HepG2 (cell line): ENCODE results near the gene SLIRP. TPM values are rescaled to one million over a fixed set of nuclear protein-coding genes. Genes with fewer than 3 reads are reported as not detected.
A peak's percentile ranks its signal among the peaks of the same experiment; 100 is the strongest.

Experiments used
- ASH2L ChIP-seq: fragments of 300-600, 200-600 bp; sonication (generic); IDR thresholded peaks from 2 replicates; pipeline ENCODE4 v1.7.0; 2017; ENCODE audit warnings: low read depth, mild to moderate bottlenecking, moderate library complexity, mixed read lengths, low read length; ENCODE audit not compliant: insufficient read length
- HES4 ChIP-seq: sonication (generic); formaldehyde crosslinking; IDR thresholded peaks from 2 replicates; pipeline ENCODE4 v1.9.0; 2021; ENCODE audit warnings: mild to moderate bottlenecking, missing genetic modification reagents, borderline replicate concordance
- HNF4G ChIP-seq, 2 experiments: sonication (generic) in 1 of 2; formaldehyde crosslinking in 1 of 2; IDR thresholded peaks; 2 replicates each; pipeline versions ENCODE4 v1.4.0 to v1.6.1; 2011 to 2020; ENCODE audit warnings: borderline replicate concordance in 2 of 2, low read depth in 2 of 2, mild to moderate bottlenecking in 2 of 2, low read length in 1 of 2, missing genetic modification reagents in 1 of 2, moderate library complexity in 1 of 2
- IRF2 ChIP-seq: IDR thresholded peaks from 2 replicates; pipeline ENCODE4 v1.6.1; 2018; ENCODE audit warnings: missing genetic modification reagents, missing compliant biosample characterization
- KLF13 ChIP-seq: sonication (generic); formaldehyde crosslinking; IDR thresholded peaks from 2 replicates; pipeline ENCODE4 v1.4.0; 2020; ENCODE audit warnings: mild to moderate bottlenecking, missing genetic modification reagents
- SETDB1 ChIP-seq: sonication (generic); formaldehyde crosslinking; IDR thresholded peaks from 2 replicates; pipeline ENCODE4 v1.5.1; 2020; ENCODE audit warnings: missing genetic modification reagents, mild to moderate bottlenecking, borderline replicate concordance
- SYNCRIP ChIP-seq: fragments of 200-400 bp; formaldehyde crosslinking; IDR thresholded peaks from 2 replicates; pipeline ENCODE4 v1.6.1; 2018; ENCODE audit warnings: mild to moderate bottlenecking, low read depth, low read length; ENCODE audit not compliant: insufficient read depth
- ZFP62 ChIP-seq: sonication (generic); formaldehyde crosslinking; IDR thresholded peaks from 2 replicates; pipeline ENCODE4 v1.4.0; 2020; ENCODE audit warnings: missing genetic modification reagents
- polyA plus RNA-seq, 8 experiments: library from polyadenylated mRNA; depleted of rRNA in 3 of 8; stranded (reverse) in 7 of 8; unstranded in 1 of 8; fragments of >200 nt; fragmentation: Illumina TruSeq in 4 of 8; extraction: Trizol in 4 of 8; gene quantifications; 2 replicates each; pipeline versions ENCODE4 v1.2.1 to v1.2.3, GENCODE V29; 2011 to 2016; ENCODE audit warnings: low read depth in 4 of 8, missing spikeins in 1 of 8, mixed read lengths in 1 of 8; ENCODE audit not compliant: insufficient read depth in 1 of 8
- total RNA-seq, 5 experiments: library from RNA; depleted of rRNA; stranded (reverse); fragments of >200 nt; fragmentation: Illumina TruSeq; extraction: Trizol; gene quantifications; 2 replicates each; pipeline ENCODE4 v1.2.3, GENCODE V29; 2016; ENCODE audit warnings: low read depth in 1 of 5
- TF ChIP-seq, protein P1 (sequence below): sonication (generic); formaldehyde crosslinking; IDR thresholded peaks from 2 replicates; pipeline ENCODE4 v1.9.0; 2021; ENCODE audit warnings: missing genetic modification reagents, mild to moderate bottlenecking, borderline replicate concordance
- TF ChIP-seq, protein P2 (sequence below), 2 experiments: fragments of 450-650 bp in 1 of 2; sonication (generic) in 1 of 2; formaldehyde crosslinking in 1 of 2; IDR thresholded peaks; 2 replicates each; pipeline versions ENCODE4 v1.6.1 to v1.8.0; 2016 to 2022; ENCODE audit warnings: antibody characterized with exemption in 1 of 2, mild to moderate bottlenecking in 1 of 2, missing genetic modification reagents in 1 of 2
- TF ChIP-seq, protein P3 (sequence below): sonication (generic); formaldehyde crosslinking; IDR thresholded peaks from 2 replicates; pipeline ENCODE4 v1.4.0; 2020; ENCODE audit warnings: missing genetic modification reagents; ENCODE audit errors: not compliant biosample characterization
- TF ChIP-seq, protein P4 (sequence below): sonication (generic); formaldehyde crosslinking; IDR thresholded peaks from 2 replicates; pipeline ENCODE4 v1.4.0; 2020; ENCODE audit warnings: missing genetic modification reagents
- TF ChIP-seq, protein P5 (sequence below): sonication (generic); formaldehyde crosslinking; IDR thresholded peaks from 2 replicates; pipeline ENCODE4 v1.8.0; 2022; ENCODE audit warnings: missing genetic modification reagents, mild to moderate bottlenecking, moderate library complexity, borderline replicate concordance

The SLIRP gene
- total and polyA plus RNA-seq, 2 of the 13 experiments (the other 11 are each of a cell fraction or from before 2014, with no cell fraction given), result 281 to 548 TPM

DNA sequence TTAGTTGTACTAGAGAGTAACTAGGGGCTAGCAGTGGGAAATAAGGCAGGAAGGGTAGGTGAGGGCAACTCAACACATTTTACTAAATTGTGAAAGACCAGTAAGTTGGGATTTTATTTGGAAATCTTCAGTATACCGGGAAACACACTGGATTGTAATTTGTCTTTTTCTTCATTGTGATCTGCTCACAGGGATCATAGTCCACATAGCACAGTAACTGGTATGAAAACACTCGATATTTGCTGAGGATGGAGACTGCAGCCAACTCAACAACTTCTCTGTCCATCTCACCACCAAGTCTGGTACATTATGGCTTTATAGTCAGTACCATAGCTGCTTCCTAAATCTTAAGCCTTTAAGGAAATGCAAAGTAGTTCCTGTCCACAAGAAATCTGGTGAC, 2.5 kb downstream of the SLIRP start (continued):
- TF ChIP-seq, protein P1, sequence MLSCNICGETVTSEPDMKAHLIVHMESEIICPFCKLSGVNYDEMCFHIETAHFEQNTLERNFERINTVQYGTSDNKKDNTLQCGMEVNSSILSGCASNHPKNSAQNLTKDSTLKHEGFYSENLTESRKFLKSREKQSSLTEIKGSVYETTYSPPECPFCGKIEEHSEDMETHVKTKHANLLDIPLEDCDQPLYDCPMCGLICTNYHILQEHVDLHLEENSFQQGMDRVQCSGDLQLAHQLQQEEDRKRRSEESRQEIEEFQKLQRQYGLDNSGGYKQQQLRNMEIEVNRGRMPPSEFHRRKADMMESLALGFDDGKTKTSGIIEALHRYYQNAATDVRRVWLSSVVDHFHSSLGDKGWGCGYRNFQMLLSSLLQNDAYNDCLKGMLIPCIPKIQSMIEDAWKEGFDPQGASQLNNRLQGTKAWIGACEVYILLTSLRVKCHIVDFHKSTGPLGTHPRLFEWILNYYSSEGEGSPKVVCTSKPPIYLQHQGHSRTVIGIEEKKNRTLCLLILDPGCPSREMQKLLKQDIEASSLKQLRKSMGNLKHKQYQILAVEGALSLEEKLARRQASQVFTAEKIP (CRISPR knock-in tag), result no peak
- TF ChIP-seq, protein P2, sequence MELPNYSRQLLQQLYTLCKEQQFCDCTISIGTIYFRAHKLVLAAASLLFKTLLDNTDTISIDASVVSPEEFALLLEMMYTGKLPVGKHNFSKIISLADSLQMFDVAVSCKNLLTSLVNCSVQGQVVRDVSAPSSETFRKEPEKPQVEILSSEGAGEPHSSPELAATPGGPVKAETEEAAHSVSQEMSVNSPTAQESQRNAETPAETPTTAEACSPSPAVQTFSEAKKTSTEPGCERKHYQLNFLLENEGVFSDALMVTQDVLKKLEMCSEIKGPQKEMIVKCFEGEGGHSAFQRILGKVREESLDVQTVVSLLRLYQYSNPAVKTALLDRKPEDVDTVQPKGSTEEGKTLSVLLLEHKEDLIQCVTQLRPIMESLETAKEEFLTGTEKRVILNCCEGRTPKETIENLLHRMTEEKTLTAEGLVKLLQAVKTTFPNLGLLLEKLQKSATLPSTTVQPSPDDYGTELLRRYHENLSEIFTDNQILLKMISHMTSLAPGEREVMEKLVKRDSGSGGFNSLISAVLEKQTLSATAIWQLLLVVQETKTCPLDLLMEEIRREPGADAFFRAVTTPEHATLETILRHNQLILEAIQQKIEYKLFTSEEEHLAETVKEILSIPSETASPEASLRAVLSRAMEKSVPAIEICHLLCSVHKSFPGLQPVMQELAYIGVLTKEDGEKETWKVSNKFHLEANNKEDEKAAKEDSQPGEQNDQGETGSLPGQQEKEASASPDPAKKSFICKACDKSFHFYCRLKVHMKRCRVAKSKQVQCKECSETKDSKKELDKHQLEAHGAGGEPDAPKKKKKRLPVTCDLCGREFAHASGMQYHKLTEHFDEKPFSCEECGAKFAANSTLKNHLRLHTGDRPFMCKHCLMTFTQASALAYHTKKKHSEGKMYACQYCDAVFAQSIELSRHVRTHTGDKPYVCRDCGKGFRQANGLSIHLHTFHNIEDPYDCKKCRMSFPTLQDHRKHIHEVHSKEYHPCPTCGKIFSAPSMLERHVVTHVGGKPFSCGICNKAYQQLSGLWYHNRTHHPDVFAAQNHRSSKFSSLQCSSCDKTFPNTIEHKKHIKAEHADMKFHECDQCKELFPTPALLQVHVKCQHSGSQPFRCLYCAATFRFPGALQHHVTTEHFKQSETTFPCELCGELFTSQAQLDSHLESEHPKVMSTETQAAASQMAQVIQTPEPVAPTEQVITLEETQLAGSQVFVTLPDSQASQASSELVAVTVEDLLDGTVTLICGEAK (IDR thresholded peaks at IDR 0.05), result no peak
- TF ChIP-seq, protein P2 (CRISPR knock-in tag; IDR thresholded peaks at IDR 0.05), result no peak
- TF ChIP-seq HES4, result no peak
- peak; percentile 30 for TF ChIP-seq ASH2L
- TF ChIP-seq, protein P3, sequence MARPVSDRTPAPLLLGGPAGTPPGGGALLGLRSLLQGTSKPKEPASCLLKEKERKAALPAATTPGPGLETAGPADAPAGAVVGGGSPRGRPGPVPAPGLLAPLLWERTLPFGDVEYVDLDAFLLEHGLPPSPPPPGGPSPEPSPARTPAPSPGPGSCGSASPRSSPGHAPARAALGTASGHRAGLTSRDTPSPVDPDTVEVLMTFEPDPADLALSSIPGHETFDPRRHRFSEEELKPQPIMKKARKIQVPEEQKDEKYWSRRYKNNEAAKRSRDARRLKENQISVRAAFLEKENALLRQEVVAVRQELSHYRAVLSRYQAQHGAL, result no peak
- no peak for TF ChIP-seq ZFP62 (CRISPR knock-in tag)
- no peak for TF ChIP-seq IRF2
- no peak for TF ChIP-seq SYNCRIP
- TF ChIP-seq, protein P4, sequence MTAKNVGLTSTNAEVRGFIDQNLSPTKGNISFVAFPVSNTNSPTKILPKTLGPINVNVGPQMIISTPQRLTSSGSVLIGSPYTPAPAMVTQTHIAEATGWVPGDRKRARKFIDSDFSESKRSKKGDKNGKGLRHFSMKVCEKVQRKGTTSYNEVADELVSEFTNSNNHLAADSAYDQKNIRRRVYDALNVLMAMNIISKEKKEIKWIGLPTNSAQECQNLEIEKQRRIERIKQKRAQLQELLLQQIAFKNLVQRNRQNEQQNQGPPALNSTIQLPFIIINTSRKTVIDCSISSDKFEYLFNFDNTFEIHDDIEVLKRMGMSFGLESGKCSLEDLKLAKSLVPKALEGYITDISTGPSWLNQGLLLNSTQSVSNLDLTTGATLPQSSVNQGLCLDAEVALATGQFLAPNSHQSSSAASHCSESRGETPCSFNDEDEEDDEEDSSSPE (CRISPR knock-in tag), result no peak
- 0 out of 2 replicates have a peak, but pooled peaks have one; percentile 47 for TF ChIP-seq HNF4G (IDR thresholded peaks at IDR 0.05; ENCODE audit: borderline replicate concordance, low read depth, low read length)
- TF ChIP-seq HNF4G (CRISPR knock-in tag; IDR thresholded peaks at IDR 0.05; ENCODE audit: borderline replicate concordance, low read depth), result no peak
- TF ChIP-seq, protein P5, sequence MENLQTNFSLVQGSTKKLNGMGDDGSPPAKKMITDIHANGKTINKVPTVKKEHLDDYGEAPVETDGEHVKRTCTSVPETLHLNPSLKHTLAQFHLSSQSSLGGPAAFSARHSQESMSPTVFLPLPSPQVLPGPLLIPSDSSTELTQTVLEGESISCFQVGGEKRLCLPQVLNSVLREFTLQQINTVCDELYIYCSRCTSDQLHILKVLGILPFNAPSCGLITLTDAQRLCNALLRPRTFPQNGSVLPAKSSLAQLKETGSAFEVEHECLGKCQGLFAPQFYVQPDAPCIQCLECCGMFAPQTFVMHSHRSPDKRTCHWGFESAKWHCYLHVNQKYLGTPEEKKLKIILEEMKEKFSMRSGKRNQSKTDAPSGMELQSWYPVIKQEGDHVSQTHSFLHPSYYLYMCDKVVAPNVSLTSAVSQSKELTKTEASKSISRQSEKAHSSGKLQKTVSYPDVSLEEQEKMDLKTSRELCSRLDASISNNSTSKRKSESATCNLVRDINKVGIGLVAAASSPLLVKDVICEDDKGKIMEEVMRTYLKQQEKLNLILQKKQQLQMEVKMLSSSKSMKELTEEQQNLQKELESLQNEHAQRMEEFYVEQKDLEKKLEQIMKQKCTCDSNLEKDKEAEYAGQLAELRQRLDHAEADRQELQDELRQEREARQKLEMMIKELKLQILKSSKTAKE (CRISPR knock-in tag), result no peak
- no peak for TF ChIP-seq SETDB1
- TF ChIP-seq KLF13, result no peak
